ENCODE results near the gene PRXL2A. TPM values are rescaled to one million over a fixed set of nuclear protein-coding genes. Genes with fewer than 3 reads are reported as not detected.

Gene PRXL2A
- total RNA-seq, 1 experiment from 2014 or later, result 47.1 TPM

GRCh38 chr10:80421707-80422536 lies 13.6 kb downstream of the PRXL2A start:
- Mint-ChIP-seq H3K36me3 (ENCODE audit: insufficient read depth in 1 of 3, low read depth in 3 of 3) (peaks cover 9 to 47% (median 42%) of the 10 kb centered on the region in 3 experiments; a peak in 5 of 7 replicates), H3K27me3 (ENCODE audit: low read depth) (no peaks in the 10 kb centered on the region; the same call in 1 of the 2 replicates), H3K4me3 (no peak overlapping the region), H3K4me1 (peaks cover 21 to 26% of the 10 kb centered on the region in 2 experiments), H3K27ac (0 out of 7 replicates have a peak overlapping the region, but pooled peaks of 1 of the 3 experiments have one; percentile 23), H3K9me3 (no peaks in the 10 kb centered on the region; a peak in 1 of 5 replicates)
- Histone ChIP-seq H3T11ph (ENCODE audit: low read length) (no peak overlapping the region), H3K4me2 (ENCODE audit: insufficient read depth, insufficient read length, low read length) (no peak overlapping the region), H2AFZ (ENCODE audit: low read length) (no peak overlapping the region), H3K56ac (ENCODE audit: insufficient read length, low read depth, low read length) (no peak overlapping the region), H3K23ac (ENCODE audit: insufficient read length, low read depth, low read length) (no peak overlapping the region), H4K8ac (replicated peaks; ENCODE audit: insufficient read length, low read depth, low read length) (no peak overlapping the region), H3K9me3 (ENCODE audit: control insufficient read depth, low read depth, low read length) (no peaks in the 10 kb centered on the region), H3K18ac (ENCODE audit: insufficient read length, low read depth, low read length) (no peak overlapping the region), H3K27ac (ENCODE audit: insufficient read length, low read depth, low read length) (no peak overlapping the region), H2BK20ac (ENCODE audit: low read depth, low read length, poor library complexity, severe bottlenecking) (no peak overlapping the region), H3K4me1 (ENCODE audit: insufficient read depth, low read length) (no peaks in the 10 kb centered on the region; the same call in 1 of the 2 replicates), H3K27me3 (ENCODE audit: insufficient read depth, low read length) (no peaks in the 10 kb centered on the region), H3K79me2 (ENCODE audit: insufficient read depth, low read length) (peaks cover 4% of the 10 kb centered on the region; the same call in 1 of the 2 replicates), H3K14ac (ENCODE audit: insufficient read depth, low read length) (no peak overlapping the region), H2BK15ac (ENCODE audit: low read depth, low read length) (no peak overlapping the region), H2BK5ac (ENCODE audit: insufficient read length, low read length) (no peak overlapping the region), H2AK5ac (ENCODE audit: insufficient read length, low read length) (no peak overlapping the region), H3K4ac (ENCODE audit: low read depth, low read length) (no peak overlapping the region), H2BK12ac (ENCODE audit: insufficient read length, low read depth, low read length) (no peak overlapping the region), H3K9ac (ENCODE audit: extremely low read depth, insufficient read length, low read length) (no peak overlapping the region), H3K79me1 (ENCODE audit: insufficient read depth, low read depth, low read length, poor library complexity, severe bottlenecking) (no peaks in the 10 kb centered on the region), H4K91ac (ENCODE audit: insufficient read length, low read depth, low read length) (no peak overlapping the region), H2BK120ac (ENCODE audit: low read depth, low read length, poor library complexity, severe bottlenecking) (no peak overlapping the region), H4K20me1 (ENCODE audit: control insufficient read depth, insufficient read depth, insufficient read length) (no peaks in the 10 kb centered on the region), H3K23me2 (ENCODE audit: insufficient read length, low read depth, low read length, poor library complexity, severe bottlenecking) (no peaks in the 10 kb centered on the region), H4K5ac (ENCODE audit: insufficient read length, low read depth, low read length) (no peak overlapping the region)
- WGBS (ENCODE audit: extremely low coverage, insufficient read length, low lambda C conversion rate), result no CpG with 5 or more reads among the region's 8 CpGs
- DNase-seq, result no peak
- no peak for TF ChIP-seq CTCF (conservative IDR thresholded peaks at IDR 0.05)
